H9 (cell line): ENCODE data around the gene ECSIT. TPM values are rescaled to one million over a fixed set of nuclear protein-coding genes. Genes with fewer than 3 reads are reported as not detected.
"Not testable (repeated sequence)": the region's sequence is repeated elsewhere in the genome, so short reads cannot be mapped to it uniquely, and the experiment has no call there.

Experiments
- DNase-seq: peaks from one replicate; pipeline ENCODE4 v3.0.0-alpha.2; 2017
- H2AFZ ChIP-seq: one replicate; pipeline ENCODE4 v1.6.1; 2013; ENCODE audit warnings: mild to moderate bottlenecking, low read length, control low read depth, moderate library complexity
- H2AK5ac ChIP-seq: 2 replicates; pipeline ENCODE4 v1.6.1; 2013; ENCODE audit warnings: low read length, control low read depth, mixed read lengths; ENCODE audit not compliant: insufficient read length
- H2BK120ac ChIP-seq: one replicate; pipeline ENCODE4 v1.6.1; 2013; ENCODE audit warnings: low read depth, mild to moderate bottlenecking, low read length, control low read depth, inconsistent platforms; ENCODE audit not compliant: poor library complexity, severe bottlenecking
- H2BK12ac ChIP-seq: 2 replicates; pipeline ENCODE4 v1.6.1; 2013; ENCODE audit warnings: low read length, control low read depth, mixed read lengths, low read depth; ENCODE audit not compliant: insufficient read length
- H2BK15ac ChIP-seq: 2 replicates; pipeline ENCODE4 v1.6.1; 2013; ENCODE audit warnings: low read depth, low read length, control low read depth
- H2BK20ac ChIP-seq: one replicate; pipeline ENCODE4 v1.6.1; 2013; ENCODE audit warnings: low read depth, mild to moderate bottlenecking, low read length, control low read depth, inconsistent platforms; ENCODE audit not compliant: poor library complexity, severe bottlenecking
- H2BK5ac ChIP-seq: 2 replicates; pipeline ENCODE4 v1.6.1; 2013; ENCODE audit warnings: low read length, control low read depth, mixed read lengths; ENCODE audit not compliant: insufficient read length
- H3K14ac ChIP-seq: 2 replicates; pipeline ENCODE4 v1.6.1; 2013; ENCODE audit warnings: low read length, control low read depth; ENCODE audit not compliant: insufficient read depth
- H3K18ac ChIP-seq: 2 replicates; pipeline ENCODE4 v1.6.1; 2013; ENCODE audit warnings: low read depth, mild to moderate bottlenecking, mixed read lengths, low read length, control low read depth; ENCODE audit not compliant: insufficient read length
- H3K23ac ChIP-seq: 2 replicates; pipeline ENCODE4 v1.6.1; 2013; ENCODE audit warnings: low read length, control low read depth, mixed read lengths, low read depth; ENCODE audit not compliant: insufficient read length
- H3K23me2 ChIP-seq: 2 replicates; pipeline ENCODE4 v1.6.1; 2013; ENCODE audit warnings: low read depth, mild to moderate bottlenecking, mixed read lengths, low read length, control low read depth; ENCODE audit not compliant: insufficient read length, poor library complexity, severe bottlenecking
- H3K27ac ChIP-seq: 2 replicates; pipeline ENCODE4 v1.5.1; 2013; ENCODE audit warnings: low read length, control low read depth, mixed read lengths, low read depth; ENCODE audit not compliant: insufficient read length
- H3K27me3 ChIP-seq: 2 replicates; pipeline ENCODE4 v1.6.1; 2013; ENCODE audit warnings: low read length, control low read depth, inconsistent platforms; ENCODE audit not compliant: insufficient read depth
- H3K4ac ChIP-seq: 2 replicates; pipeline ENCODE4 v1.6.1; 2013; ENCODE audit warnings: low read depth, mild to moderate bottlenecking, control low read depth, inconsistent platforms, low read length, moderate library complexity
- H3K4me1 ChIP-seq: 2 replicates; pipeline ENCODE4 v1.6.1; 2013; ENCODE audit warnings: low read length, control low read depth, inconsistent platforms; ENCODE audit not compliant: insufficient read depth
- H3K4me2 ChIP-seq: 2 replicates; pipeline ENCODE4 v1.6.1; 2013; ENCODE audit warnings: low read length, control low read depth, mixed read lengths; ENCODE audit not compliant: insufficient read length, insufficient read depth
- H3K56ac ChIP-seq: 2 replicates; pipeline ENCODE4 v1.6.1; 2013; ENCODE audit warnings: low read depth, mild to moderate bottlenecking, mixed read lengths, low read length, control low read depth; ENCODE audit not compliant: insufficient read length
- H3K79me1 ChIP-seq: 2 replicates; pipeline ENCODE4 v1.6.1; 2013; ENCODE audit warnings: low read depth, mild to moderate bottlenecking, moderate library complexity, low read length, control low read depth, inconsistent platforms; ENCODE audit not compliant: insufficient read depth, poor library complexity, severe bottlenecking
- H3K79me2 ChIP-seq: 2 replicates; pipeline ENCODE4 v1.6.1; 2013; ENCODE audit warnings: low read length, control low read depth, inconsistent platforms; ENCODE audit not compliant: insufficient read depth
- H3K9ac ChIP-seq: 2 replicates; pipeline ENCODE4 v1.6.1; 2013; ENCODE audit warnings: low read length, control low read depth, mixed read lengths; ENCODE audit not compliant: insufficient read length; ENCODE audit errors: extremely low read depth
- H3K9me3 ChIP-seq: one replicate; pipeline ENCODE4 v1.6.1; 2013; ENCODE audit warnings: low read depth, low read length, inconsistent platforms; ENCODE audit not compliant: control insufficient read depth
- H3T11ph ChIP-seq: one replicate; pipeline ENCODE4 v1.6.1; 2013; ENCODE audit warnings: mild to moderate bottlenecking, low read length, control low read depth, inconsistent platforms
- H4K20me1 ChIP-seq: one replicate; pipeline ENCODE4 v1.6.1; 2013; ENCODE audit not compliant: control insufficient read depth, insufficient read length, insufficient read depth
- H4K5ac ChIP-seq: 2 replicates; pipeline ENCODE4 v1.6.1; 2013; ENCODE audit warnings: low read depth, mild to moderate bottlenecking, mixed read lengths, low read length, control low read depth; ENCODE audit not compliant: insufficient read length
- H4K8ac ChIP-seq: replicated peaks from 2 replicates; pipeline ENCODE4 v1.6.1; 2013; ENCODE audit warnings: low read length, control low read depth, mixed read lengths, low read depth; ENCODE audit not compliant: insufficient read length
- H4K91ac ChIP-seq: 2 replicates; pipeline ENCODE4 v1.6.1; 2013; ENCODE audit warnings: low read depth, mild to moderate bottlenecking, moderate library complexity, mixed read lengths, low read length, control low read depth; ENCODE audit not compliant: insufficient read length
- H3K27ac Mint-ChIP-seq, 3 experiments: 2 replicates in 2 of 3; 3 replicates in 1 of 3; pipeline ENCODE4 v1.8.0; 2020 to 2021; ENCODE audit warnings: mixed read lengths in 3 of 3, mild to moderate bottlenecking in 1 of 3, moderate library complexity in 1 of 3
- H3K27me3 Mint-ChIP-seq: 2 replicates; pipeline ENCODE4 v1.8.0; 2021; ENCODE audit warnings: low read depth, mild to moderate bottlenecking, moderate library complexity, mixed read lengths
- H3K36me3 Mint-ChIP-seq, 3 experiments: 2 replicates in 2 of 3; 3 replicates in 1 of 3; pipeline ENCODE4 v1.8.0; 2020 to 2021; ENCODE audit warnings: low read depth in 3 of 3, mixed read lengths in 3 of 3; ENCODE audit not compliant: insufficient read depth in 1 of 3
- H3K4me1 Mint-ChIP-seq, 2 experiments: 2 replicates each; pipeline ENCODE4 v1.8.0; 2020; ENCODE audit warnings: mixed read lengths in 2 of 2
- H3K4me3 Mint-ChIP-seq, 2 experiments: 2 replicates in 1 of 2; 3 replicates in 1 of 2; pipeline ENCODE4 v1.8.0; 2020 to 2021; ENCODE audit warnings: mild to moderate bottlenecking in 2 of 2, mixed read lengths in 2 of 2, moderate library complexity in 1 of 2
- H3K9me3 Mint-ChIP-seq, 2 experiments: 2 replicates in 1 of 2; 3 replicates in 1 of 2; pipeline ENCODE4 v1.8.0; 2020; ENCODE audit warnings: mild to moderate bottlenecking in 2 of 2, mixed read lengths in 2 of 2, moderate library complexity in 1 of 2
- WGBS: extraction: QIAGEN DNeasy Blood & Tissue Kit; methylation state at CpG from one replicate; pipeline ENCODE4 v1.1.7; 2013; ENCODE audit warnings: missing lambda C conversion rate, low lambda C conversion rate, mixed read lengths; ENCODE audit not compliant: insufficient read length; ENCODE audit errors: extremely low coverage; 5-methylcytosine and 5-hydroxymethylcytosine counted together
- total RNA-seq: library from RNA; stranded (reverse); gene quantifications from 2 replicates; pipeline ENCODE4 v1.2.1, GENCODE V29; 2021
- TF ChIP-seq, protein P1 (sequence below): fragments of 200-600 bp; sonication (generic); conservative IDR thresholded peaks from 3 replicates; pipeline ENCODE4 v1.8.0; 2021; ENCODE audit warnings: antibody characterized with exemption, mild to moderate bottlenecking

The ECSIT gene
- total RNA-seq, 1 experiment from 2014 or later = 42.4 TPM

DNA sequence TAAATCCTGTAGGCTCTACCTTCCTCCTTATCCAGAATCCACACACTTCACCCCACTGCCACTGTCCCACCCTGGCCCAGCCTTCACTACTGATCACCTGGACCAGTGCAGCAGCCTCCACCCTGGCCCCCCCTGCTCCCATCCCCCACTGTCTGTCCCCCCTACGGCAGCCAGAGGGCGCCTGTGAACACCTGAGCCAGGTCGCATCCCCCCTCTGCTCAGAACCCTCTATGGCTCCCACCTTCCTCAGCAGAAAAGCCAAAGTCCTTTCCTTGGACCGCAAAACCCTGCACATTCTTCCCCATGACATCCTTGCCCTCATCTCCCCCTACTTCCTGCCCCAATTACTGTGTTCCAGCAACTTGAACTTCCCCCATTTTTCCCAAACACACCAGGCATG is 68.7 kb downstream of the ECSIT start:
- Histone ChIP-seq H3K4ac (no peak overlapping the region), H2BK120ac (no peak overlapping the region), H3K23me2 (no peaks in the 10 kb centered on the region), H2BK15ac (no peak overlapping the region), H4K8ac (no peak overlapping the region), H2BK20ac (no peak overlapping the region), H3K79me2 (no peaks in the 10 kb centered on the region), H2AFZ (no peak overlapping the region), H4K20me1 (no peaks in the 10 kb centered on the region), H4K5ac (no peak overlapping the region), H3K9me3 (no peaks in the 10 kb centered on the region), H3K56ac (no peak overlapping the region), H3K23ac (no peak overlapping the region), H2BK12ac (no peak overlapping the region), H3K4me2 (no peak overlapping the region), H3T11ph (no peak overlapping the region), H3K79me1 (no peaks in the 10 kb centered on the region), H3K27ac (no peak overlapping the region), H3K9ac (no peak overlapping the region), H2BK5ac (no peak overlapping the region), H3K27me3 (no peaks in the 10 kb centered on the region), H2AK5ac (no peak overlapping the region), H3K4me1 (peaks cover 5% of the 10 kb centered on the region; the same call in 1 of the 2 replicates), H3K18ac (no peak overlapping the region), H3K14ac (no peak overlapping the region), H4K91ac (no peak overlapping the region)
- peaks cover 5 to 15% of the 10 kb centered on the region in 2 experiments; a peak in 3 of 4 replicates for H3K4me1 Mint-ChIP-seq
- H3K27ac Mint-ChIP-seq = no peak overlapping the region; a peak in 1 of 7 replicates
- no peaks in the 10 kb centered on the region; a peak in 1 of 5 replicates for H3K9me3 Mint-ChIP-seq
- WGBS = no CpG with 5 or more reads among the region's 4 CpGs
- TF ChIP-seq, protein P1, sequence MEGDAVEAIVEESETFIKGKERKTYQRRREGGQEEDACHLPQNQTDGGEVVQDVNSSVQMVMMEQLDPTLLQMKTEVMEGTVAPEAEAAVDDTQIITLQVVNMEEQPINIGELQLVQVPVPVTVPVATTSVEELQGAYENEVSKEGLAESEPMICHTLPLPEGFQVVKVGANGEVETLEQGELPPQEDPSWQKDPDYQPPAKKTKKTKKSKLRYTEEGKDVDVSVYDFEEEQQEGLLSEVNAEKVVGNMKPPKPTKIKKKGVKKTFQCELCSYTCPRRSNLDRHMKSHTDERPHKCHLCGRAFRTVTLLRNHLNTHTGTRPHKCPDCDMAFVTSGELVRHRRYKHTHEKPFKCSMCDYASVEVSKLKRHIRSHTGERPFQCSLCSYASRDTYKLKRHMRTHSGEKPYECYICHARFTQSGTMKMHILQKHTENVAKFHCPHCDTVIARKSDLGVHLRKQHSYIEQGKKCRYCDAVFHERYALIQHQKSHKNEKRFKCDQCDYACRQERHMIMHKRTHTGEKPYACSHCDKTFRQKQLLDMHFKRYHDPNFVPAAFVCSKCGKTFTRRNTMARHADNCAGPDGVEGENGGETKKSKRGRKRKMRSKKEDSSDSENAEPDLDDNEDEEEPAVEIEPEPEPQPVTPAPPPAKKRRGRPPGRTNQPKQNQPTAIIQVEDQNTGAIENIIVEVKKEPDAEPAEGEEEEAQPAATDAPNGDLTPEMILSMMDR = peak; percentile 53
- DNase-seq = no peak
- H3K27me3 Mint-ChIP-seq = peaks cover 4% of the 10 kb centered on the region; the same call in 1 of the 2 replicates
- H3K4me3 Mint-ChIP-seq = no peak overlapping the region
- no peaks in the 10 kb centered on the region for H3K36me3 Mint-ChIP-seq

GRCh38 chr19:11458912-11459311 is 70.0 kb downstream of the ECSIT start:
- not testable (repeated sequence) for H3K9me3 Mint-ChIP-seq, H2BK5ac ChIP-seq, H3K4ac ChIP-seq, H3K27me3 Mint-ChIP-seq, H3K27ac Mint-ChIP-seq, H3K79me1 ChIP-seq, H3K4me1 ChIP-seq, H2BK12ac ChIP-seq, H3K18ac ChIP-seq, H4K91ac ChIP-seq, H4K8ac ChIP-seq, DNase-seq, H2BK15ac ChIP-seq, H2BK20ac ChIP-seq, H3K23me2 ChIP-seq, H3K9ac ChIP-seq, H3K36me3 Mint-ChIP-seq, H3K4me3 Mint-ChIP-seq, H3K27ac ChIP-seq, H4K20me1 ChIP-seq, H3T11ph ChIP-seq, H3K56ac ChIP-seq, H2BK120ac ChIP-seq, H3K27me3 ChIP-seq, H3K23ac ChIP-seq, H2AK5ac ChIP-seq, H2AFZ ChIP-seq, H3K4me2 ChIP-seq, H3K79me2 ChIP-seq, H3K14ac ChIP-seq, H4K5ac ChIP-seq, H3K9me3 ChIP-seq
- WGBS = no CpG with 5 or more reads among the region's 11 CpGs
- peaks cover 5 to 19% of the 10 kb centered on the region in 2 experiments; a peak in 3 of 4 replicates for H3K4me1 Mint-ChIP-seq
